ENCODE results near the gene PARD3.
"Not testable (repeated sequence)": the region's sequence is repeated elsewhere in the genome, so short reads cannot be mapped to it uniquely, and the experiment has no call there.

The PARD3 gene

DNA sequence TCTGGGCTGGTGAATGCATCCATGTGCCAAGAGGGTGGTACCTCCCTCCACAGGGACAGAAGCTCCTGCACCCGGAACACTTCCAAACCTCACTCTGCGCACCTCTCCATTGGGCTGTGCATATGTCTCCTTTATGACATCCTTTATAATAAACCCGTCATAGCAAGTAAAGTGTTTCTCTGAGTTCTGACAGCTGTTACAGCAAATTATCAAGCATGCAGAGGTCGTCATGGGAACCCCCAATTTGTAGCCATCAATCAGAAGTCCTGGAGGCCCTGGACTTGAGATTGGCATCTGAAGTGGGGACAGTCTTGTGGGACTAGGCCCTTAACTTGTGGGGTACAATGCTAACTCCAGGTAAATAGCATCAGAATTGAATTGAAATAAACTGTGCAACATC is 29.4 kb upstream of the PARD3 start:
- no peak overlapping the region for H3K4me3 ChIP-seq (ENCODE audit: low read depth, low read length)
- no peak for DNase-seq
- no peak overlapping the region for H3K27ac ChIP-seq
- no peaks in the 10 kb centered on the region for H3K9me3 ChIP-seq (ENCODE audit: severe bottlenecking)
- no peaks in the 10 kb centered on the region for H3K36me3 ChIP-seq
- TF ChIP-seq, protein P1, sequence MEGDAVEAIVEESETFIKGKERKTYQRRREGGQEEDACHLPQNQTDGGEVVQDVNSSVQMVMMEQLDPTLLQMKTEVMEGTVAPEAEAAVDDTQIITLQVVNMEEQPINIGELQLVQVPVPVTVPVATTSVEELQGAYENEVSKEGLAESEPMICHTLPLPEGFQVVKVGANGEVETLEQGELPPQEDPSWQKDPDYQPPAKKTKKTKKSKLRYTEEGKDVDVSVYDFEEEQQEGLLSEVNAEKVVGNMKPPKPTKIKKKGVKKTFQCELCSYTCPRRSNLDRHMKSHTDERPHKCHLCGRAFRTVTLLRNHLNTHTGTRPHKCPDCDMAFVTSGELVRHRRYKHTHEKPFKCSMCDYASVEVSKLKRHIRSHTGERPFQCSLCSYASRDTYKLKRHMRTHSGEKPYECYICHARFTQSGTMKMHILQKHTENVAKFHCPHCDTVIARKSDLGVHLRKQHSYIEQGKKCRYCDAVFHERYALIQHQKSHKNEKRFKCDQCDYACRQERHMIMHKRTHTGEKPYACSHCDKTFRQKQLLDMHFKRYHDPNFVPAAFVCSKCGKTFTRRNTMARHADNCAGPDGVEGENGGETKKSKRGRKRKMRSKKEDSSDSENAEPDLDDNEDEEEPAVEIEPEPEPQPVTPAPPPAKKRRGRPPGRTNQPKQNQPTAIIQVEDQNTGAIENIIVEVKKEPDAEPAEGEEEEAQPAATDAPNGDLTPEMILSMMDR (IDR thresholded peaks at IDR 0.05; ENCODE audit: low read depth, low read length), result no peak
- no peaks in the 10 kb centered on the region for H3K27me3 ChIP-seq (ENCODE audit: insufficient read depth, low read depth, severe bottlenecking)

DNA sequence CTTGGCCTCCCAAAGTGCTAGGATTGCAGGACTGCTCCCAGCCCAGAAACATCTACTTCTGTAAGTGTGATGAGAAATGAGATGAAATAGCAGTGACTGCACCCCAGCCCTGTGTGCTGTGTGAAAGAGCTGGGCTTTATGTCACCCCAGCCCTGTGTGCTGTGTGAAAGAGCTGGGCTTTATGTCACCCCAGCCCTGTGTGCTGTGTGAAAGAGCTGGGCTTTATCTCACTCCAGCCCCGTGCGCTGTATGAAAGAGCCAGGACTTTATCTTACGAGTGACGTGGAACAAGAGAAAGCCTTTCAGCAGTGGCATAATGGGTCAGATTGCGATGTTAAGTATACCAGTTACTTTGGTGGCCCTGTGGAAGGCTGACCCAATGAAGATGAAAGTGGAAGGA is 28.4 kb upstream of the PARD3 start:
- H3K27ac ChIP-seq; H3K9me3 ChIP-seq (ENCODE audit: severe bottlenecking); DNase-seq; H3K36me3 ChIP-seq; H3K4me3 ChIP-seq (ENCODE audit: low read depth, low read length); H3K27me3 ChIP-seq (ENCODE audit: insufficient read depth, low read depth, severe bottlenecking): not testable (repeated sequence)

DNA sequence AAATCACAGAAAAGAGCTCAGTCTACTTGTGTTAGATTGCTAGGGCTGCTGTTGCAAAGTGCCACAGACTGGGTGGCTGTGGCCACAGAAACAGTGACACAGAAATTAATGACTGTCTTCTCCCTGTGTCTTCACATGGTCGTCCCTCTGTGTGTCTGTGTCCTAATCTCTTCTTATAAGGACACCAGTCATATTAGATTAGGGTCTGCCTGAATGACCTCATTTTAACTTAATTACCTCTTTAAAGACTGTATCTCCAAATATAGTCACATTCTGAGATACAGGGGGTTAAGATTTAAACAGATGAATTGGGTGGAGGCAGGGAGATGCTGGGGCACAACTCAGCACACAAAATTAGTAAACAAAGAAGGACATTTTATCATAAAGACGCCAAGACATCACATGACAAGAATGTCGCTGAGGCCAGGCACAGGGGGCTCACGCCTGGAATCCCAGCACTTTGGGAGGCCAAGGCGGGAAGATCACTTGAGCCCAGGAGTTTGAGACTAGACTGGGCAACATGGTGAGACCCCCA is 23.3 kb upstream of the PARD3 start:
- H3K4me3 ChIP-seq (ENCODE audit: low read depth, low read length), result no peak overlapping the region
- no peaks in the 10 kb centered on the region for H3K9me3 ChIP-seq (ENCODE audit: severe bottlenecking)
- peak overlapping the region; percentile 47 for H3K27ac ChIP-seq
- H3K36me3 ChIP-seq, result no peaks in the 10 kb centered on the region
- DNase-seq, result no peak
- H3K27me3 ChIP-seq (ENCODE audit: insufficient read depth, low read depth, severe bottlenecking), result no peaks in the 10 kb centered on the region
- TF ChIP-seq, protein P1 (IDR thresholded peaks at IDR 0.05; ENCODE audit: low read depth, low read length), result no peak

DNA sequence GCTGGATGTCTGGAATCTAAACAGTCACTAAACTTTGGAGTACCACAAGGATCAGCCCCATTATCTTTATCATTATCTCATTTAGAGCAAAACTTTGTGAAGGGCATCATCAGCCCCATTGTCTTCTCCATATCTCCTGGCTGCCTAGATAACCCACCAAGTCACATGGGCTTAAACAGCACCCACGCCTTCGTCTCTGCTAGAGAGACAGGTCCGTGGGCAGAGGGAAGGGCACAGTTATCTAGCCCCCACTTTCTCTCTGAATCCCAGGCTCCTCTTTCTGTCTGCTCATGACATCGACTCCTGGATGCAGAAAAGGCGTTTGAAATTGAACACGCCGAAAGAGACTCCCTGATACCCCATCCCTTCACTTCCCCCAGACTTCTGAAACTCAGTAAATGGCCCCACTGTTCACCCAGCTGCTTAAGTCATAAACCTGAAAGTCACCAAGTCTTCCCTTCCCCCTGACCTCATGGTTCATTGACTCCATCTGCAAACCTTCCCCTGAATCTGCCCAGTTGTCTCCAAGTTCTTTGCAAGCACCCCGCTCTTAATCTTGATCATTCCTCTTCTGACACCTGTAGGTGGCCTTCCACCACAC is 20.9 kb upstream of the PARD3 start:
- no peaks in the 10 kb centered on the region for H3K27me3 ChIP-seq (ENCODE audit: insufficient read depth, low read depth, severe bottlenecking)
- H3K4me3 ChIP-seq (ENCODE audit: low read depth, low read length), result no peak overlapping the region
- TF ChIP-seq, protein P1 (IDR thresholded peaks at IDR 0.05; ENCODE audit: low read depth, low read length), result no peak
- no peaks in the 10 kb centered on the region for H3K9me3 ChIP-seq (ENCODE audit: severe bottlenecking)
- H3K36me3 ChIP-seq, result no peaks in the 10 kb centered on the region
- peak; percentile 38 for DNase-seq
- no peak overlapping the region for H3K27ac ChIP-seq

DNA sequence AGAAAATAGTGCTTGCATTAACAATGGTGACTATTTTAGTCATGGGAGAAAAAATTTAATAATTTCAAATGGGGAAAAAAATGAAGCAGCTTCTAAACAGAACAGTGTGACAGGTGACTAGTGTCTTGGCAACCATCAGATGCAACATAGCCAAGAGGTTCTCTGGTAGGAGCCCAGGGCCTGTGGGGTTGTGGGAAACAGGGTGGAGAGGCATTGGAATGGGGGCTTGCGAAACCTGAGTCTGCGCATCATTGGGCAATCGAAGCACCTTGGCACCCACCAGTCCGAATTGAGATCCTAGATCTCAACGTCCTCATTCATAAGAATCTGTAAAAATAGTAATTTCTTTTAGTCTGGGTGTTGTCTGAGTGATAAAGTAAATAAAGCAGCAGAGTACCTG is 19.2 kb upstream of the PARD3 start:
- Histone ChIP-seq H3K36me3 (no peaks in the 10 kb centered on the region), H3K4me3 (ENCODE audit: low read depth, low read length) (no peak overlapping the region), H3K9me3 (ENCODE audit: severe bottlenecking) (no peaks in the 10 kb centered on the region), H3K27ac (no peak overlapping the region), H3K27me3 (ENCODE audit: insufficient read depth, low read depth, severe bottlenecking) (no peaks in the 10 kb centered on the region)
- TF ChIP-seq, protein P1 (IDR thresholded peaks at IDR 0.05; ENCODE audit: low read depth, low read length), result no peak
- DNase-seq, result no peak

DNA sequence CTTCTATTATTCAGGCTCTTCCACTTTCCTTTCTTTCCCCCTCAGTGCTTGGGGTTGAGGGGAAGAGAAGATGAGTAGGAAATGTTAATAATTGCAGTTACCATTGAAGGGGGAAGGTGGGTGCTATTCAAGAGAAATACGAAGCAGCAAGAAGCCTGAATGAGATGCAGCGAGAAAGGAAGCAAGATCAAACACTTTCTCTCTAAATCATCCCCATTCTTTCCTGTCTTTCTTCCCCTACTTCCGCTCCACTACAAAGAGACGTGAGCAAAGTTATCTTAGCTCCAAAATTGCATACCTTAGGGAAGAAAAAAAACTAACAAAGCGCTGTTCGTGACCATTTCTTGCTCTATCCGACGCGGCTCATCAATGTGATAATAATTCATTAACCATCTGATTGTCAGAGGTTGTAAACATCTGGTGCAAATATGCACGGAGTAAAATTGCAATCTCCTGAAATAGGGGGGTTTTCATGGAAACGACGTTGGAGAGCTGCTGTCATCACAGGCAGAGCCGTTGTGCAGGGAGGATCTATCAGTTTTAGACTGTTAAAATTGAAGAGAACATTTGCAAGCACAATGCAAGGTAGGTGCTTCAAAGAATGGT is 15.2 kb upstream of the PARD3 start:
- no peaks in the 10 kb centered on the region for H3K9me3 ChIP-seq (ENCODE audit: severe bottlenecking)
- no peak overlapping the region for H3K4me3 ChIP-seq (ENCODE audit: low read depth, low read length)
- TF ChIP-seq, protein P1 (IDR thresholded peaks at IDR 0.05; ENCODE audit: low read depth, low read length), result no peak
- DNase-seq, result no peak
- no peaks in the 10 kb centered on the region for H3K27me3 ChIP-seq (ENCODE audit: insufficient read depth, low read depth, severe bottlenecking)
- no peak overlapping the region for H3K27ac ChIP-seq
- no peaks in the 10 kb centered on the region for H3K36me3 ChIP-seq

Data from WERI-Rb-1 (cell line).